Motor neuron (in vitro differentiated cells): ENCODE data around the gene PTPRR. TPM values are rescaled to one million over a fixed set of nuclear protein-coding genes. Genes with fewer than 3 reads are reported as not detected.

Experiments used
- ATAC-seq, 8 experiments: fragments of 200-7000 bp; cut with Tn5 transposase; replicated peaks in 6 of 8; 2 replicates each; pipeline ENCODE4 v1.8.0; 2021; ENCODE audit warnings: mild to moderate bottlenecking in 8 of 8, moderate library complexity in 8 of 8
- H3K27ac ChIP-seq, 2 donors: fragments of 250-450 bp; sonication (Bioruptor Pico); 2 replicates each; pipeline ENCODE4 v1.9.0; 2021; ENCODE audit warnings: antibody characterized with exemption in 2 of 2, mild to moderate bottlenecking in 2 of 2, moderate library complexity in 1 of 2
- H3K4me1 ChIP-seq, 2 donors: fragments of 250-450 bp; sonication (Bioruptor Pico); replicated peaks in 1 of 2; 2 replicates each; pipeline ENCODE4 v1.6.1; 2021; ENCODE audit warnings: antibody characterized with exemption in 2 of 2, mild to moderate bottlenecking in 2 of 2, moderate library complexity in 1 of 2
- H3K4me3 ChIP-seq, 5 donors: fragments of 250-450 bp; sonication (Bioruptor Pico); 2 replicates each; pipeline ENCODE4 v1.9.0; 2021; ENCODE audit warnings: antibody characterized with exemption in 5 of 5, mild to moderate bottlenecking in 5 of 5, moderate library complexity in 4 of 5
- WGBS, 10 experiments: fragments of 450-650 bp; shearing (Covaris generic); methylation state at CpG; one replicate each; pipeline ENCODE4 v1.0.0; 2022; 5-methylcytosine and 5-hydroxymethylcytosine counted together
- in situ Hi-C, 9 experiments: fragments of 400-800 bp; cut with MboI; loops; one replicate each; pipeline ENCODE4 v1.15.0; 2021; ENCODE audit warnings: low sequenced_read_pairs in 9 of 9, low pct_unique_long_range_greater_than_20kb in 2 of 9; ENCODE audit not compliant: unreplicated experiment in 9 of 9
- total RNA-seq, 8 experiments: library from RNA; unstranded; fragments of 300-600 nt; gene quantifications; 2 replicates each; pipeline versions ENCODE4 v1.2.3 to v1.2.4, GENCODE V29; 2022

Gene PTPRR
- total RNA-seq, 8 experiments from 2014 or later: 0.18 to 3.6 (median 2.1) TPM; not detected in 1

- peaks cover 6 to 7% of the 10 kb centered on the region in 2 donors for H3K4me1 ChIP-seq
- H3K27ac ChIP-seq: no peak overlapping the region
- no peak for ATAC-seq
- no peak overlapping the region for H3K4me3 ChIP-seq
- WGBS, 10 experiments: 75 to 100% (median 100%) methylated on average over 1 to 2 of the region's 2 CpGs; no CpG with 5 or more reads in 3 of the 10 experiments
- in situ Hi-C loops: no loop called here
These were observed 272.3 kb downstream of the PTPRR start for GRCh38 chr12:70648191-70648590.

GRCh38 chr12:70646850-70647249 lies 273.7 kb downstream of the PTPRR start:
- in situ Hi-C loops: no loop called here
- no peak overlapping the region for H3K27ac ChIP-seq
- WGBS, 10 experiments: 0 to 100% (median 64%) methylated on average over 1 of the region's 1 CpG; no CpG with 5 or more reads in 1 of the 10 experiments

GRCh38 chr12:70645494-70646317 lies 274.8 kb downstream of the PTPRR start:
- Histone ChIP-seq H3K4me1 (peaks cover 6 to 7% of the 10 kb centered on the region in 2 donors), H3K4me3 (no peak overlapping the region), H3K27ac (no peak overlapping the region)
- ATAC-seq: peak; percentile 48 to 98 (median 79)
- in situ Hi-C loops: no loop called here
- WGBS, 10 experiments: 0 to 49% (median 18%) methylated on average over 1 to 9 of the region's 10 CpGs; no CpG with 5 or more reads in 2 of the 10 experiments

More at GRCh38 chr12:70646850-70647249, 273.7 kb downstream of the PTPRR start:
- ATAC-seq: no peak
- no peak overlapping the region for H3K4me3 ChIP-seq
- peaks cover 6 to 7% of the 10 kb centered on the region in 2 donors for H3K4me1 ChIP-seq

GRCh38 chr12:70644861-70645260 lies 275.7 kb downstream of the PTPRR start:
- ATAC-seq: no peak
- H3K4me1 ChIP-seq: peaks cover 6 to 7% of the 10 kb centered on the region in 2 donors

GRCh38 chr12:70643939-70644338 lies 276.6 kb downstream of the PTPRR start:
- no peak overlapping the region for H3K4me3 ChIP-seq
- peaks cover 6 to 7% of the 10 kb centered on the region in 2 donors for H3K4me1 ChIP-seq
- no peak overlapping the region for H3K27ac ChIP-seq
- ATAC-seq: no peak
- in situ Hi-C loops: no loop called here
- 39 to 100% (median 79%) methylated on average over 1 to 3 of the region's 3 CpGs for WGBS, 10 experiments

More at GRCh38 chr12:70644861-70645260, 275.7 kb downstream of the PTPRR start:
- in situ Hi-C loops: no loop called here
- H3K27ac ChIP-seq: no peak overlapping the region
- WGBS, 10 experiments: 36 to 100% (median 86%) methylated on average over 1 to 2 of the region's 2 CpGs; no CpG with 5 or more reads in 3 of the 10 experiments
- no peak overlapping the region for H3K4me3 ChIP-seq

GRCh38 chr12:70641691-70642090 lies 278.8 kb downstream of the PTPRR start:
- H3K4me3 ChIP-seq: no peak overlapping the region
- no peak overlapping the region for H3K27ac ChIP-seq
- no peak for ATAC-seq
- WGBS, 10 experiments: 20 to 100% (median 71%) methylated on average over 1 to 2 of the region's 2 CpGs; no CpG with 5 or more reads in 2 of the 10 experiments
- H3K4me1 ChIP-seq: peaks cover 6 to 7% of the 10 kb centered on the region in 2 donors
- in situ Hi-C loops: no loop called here

GRCh38 chr12:70640901-70641300 lies 279.6 kb downstream of the PTPRR start:
- WGBS, 10 experiments: 50 to 100% (median 71%) methylated on average over 1 of the region's 1 CpG; no CpG with 5 or more reads in 7 of the 10 experiments
- no peak for ATAC-seq
- peaks cover 4 to 5% of the 10 kb centered on the region in 2 donors for H3K4me1 ChIP-seq
- H3K4me3 ChIP-seq: no peak overlapping the region
- no peak overlapping the region for H3K27ac ChIP-seq
- in situ Hi-C loops: no loop called here

- 71 to 100% (median 90%) methylated on average over 1 to 2 of the region's 2 CpGs; no CpG with 5 or more reads in 2 of the 10 experiments for WGBS, 10 experiments
These were observed 281.0 kb downstream of the PTPRR start for GRCh38 chr12:70639535-70639934.

GRCh38 chr12:70638639-70639360 lies 281.7 kb downstream of the PTPRR start:
- Histone ChIP-seq H3K4me1 (no peaks in the 10 kb centered on the region), H3K4me3 (no peak overlapping the region), H3K27ac (no peak overlapping the region)
- in situ Hi-C loops: no loop called here
- WGBS, 10 experiments: 0 to 100% (median 60%) methylated on average over 1 of the region's 1 CpG; no CpG with 5 or more reads in 3 of the 10 experiments
- peak in 5 of 8 experiments; percentile 44 to 68 (median 57) for ATAC-seq

More at GRCh38 chr12:70639535-70639934, 281.0 kb downstream of the PTPRR start:
- in situ Hi-C loops: no loop called here
- ATAC-seq: no peak
- no peaks in the 10 kb centered on the region for H3K4me1 ChIP-seq
- no peak overlapping the region for H3K27ac ChIP-seq
- no peak overlapping the region for H3K4me3 ChIP-seq

- Histone ChIP-seq H3K4me3 (no peak within 1 kb of the TSS), H3K27ac (no peak within 1 kb of the TSS), H3K4me1 (no peaks in the 10 kb centered on the region)
- in situ Hi-C loops: no loop called here
- ATAC-seq: no peak
- WGBS, 10 experiments: 27 to 94% (median 88%) methylated on average over 3 to 5 of the region's 6 CpGs; no CpG with 5 or more reads in 2 of the 10 experiments
These were observed 283.0 kb downstream of the PTPRR start, which contains the start of gene PTPRB for GRCh38 chr12:70637303-70638085. PTPRB (minus strand) TSS chr12:70637429; CDS start chr12:70637395, 34 bp downstream.

- H3K27ac ChIP-seq: no peak overlapping the region
- H3K4me3 ChIP-seq: no peak overlapping the region
- in situ Hi-C loops: no loop called here
- no peaks in the 10 kb centered on the region for H3K4me1 ChIP-seq
- WGBS, 10 experiments: 57 to 100% (median 85%) methylated on average over 1 to 7 of the region's 7 CpGs; no CpG with 5 or more reads in 1 of the 10 experiments
- no peak for ATAC-seq
These were observed 284.8 kb downstream of the PTPRR start for GRCh38 chr12:70635755-70636154.

GRCh38 chr12:70628701-70629480 lies 291.6 kb downstream of the PTPRR start:
- in situ Hi-C loops: no loop called here
- Histone ChIP-seq H3K4me1 (no peaks in the 10 kb centered on the region), H3K4me3 (no peak overlapping the region), H3K27ac (no peak overlapping the region)
- no peak for ATAC-seq
- 73 to 94% (median 89%) methylated on average over 1 to 3 of the region's 3 CpGs for WGBS, 10 experiments
